ENCODE measurements around the gene CCR2. TPM values are rescaled to one million over a fixed set of nuclear protein-coding genes. Genes with fewer than 3 reads are reported as not detected.
"Not testable (repeated sequence)": the region's sequence is repeated elsewhere in the genome, so short reads cannot be mapped to it uniquely, and the experiment has no call there.

CCR2 gene
- total and polyA plus RNA-seq, 2 donors: 2.4 to 7.3 TPM

- H3K27ac ChIP-seq (ENCODE audit: low read depth in 1 of 2, low read length in 1 of 2): peak overlapping the region; percentile 8 to 48
- peak in 1 of 9 donors; percentile 51 for DNase-seq (ENCODE audit: low read depth in 6 of 9, low spot score in 9 of 9)
- H3K4me1 ChIP-seq (ENCODE audit: control insufficient read depth in 2 of 2, insufficient read depth in 2 of 2, low read length in 2 of 2): peaks cover 3 to 52% of the 10 kb centered on the region in 2 donors
- WGBS: 81% methylated on average over 8 of the region's 8 CpGs
- H3K27me3 ChIP-seq (ENCODE audit: control insufficient read depth in 2 of 2, insufficient read depth in 1 of 2, low read length in 1 of 2): no peaks in the 10 kb centered on the region
- H3K4me3 ChIP-seq (ENCODE audit: low read length in 2 of 2): no peak overlapping the region
- no peaks in the 10 kb centered on the region for H3K9me3 ChIP-seq (ENCODE audit: control insufficient read depth in 2 of 2, insufficient read depth in 1 of 2, low read length in 1 of 2)
- no peaks in the 10 kb centered on the region for H3K36me3 ChIP-seq (ENCODE audit: control insufficient read depth in 2 of 2, insufficient read depth in 2 of 2, low read length in 1 of 2)
These were observed 26.7 kb downstream of the CCR2 start for GRCh38 chr3:46380471-46381221.

- 94% methylated on average over 3 of the region's 3 CpGs for WGBS
- no peak overlapping the region for H3K4me3 ChIP-seq (ENCODE audit: low read length in 2 of 2)
- no peaks in the 10 kb centered on the region for H3K9me3 ChIP-seq (ENCODE audit: control insufficient read depth in 2 of 2, insufficient read depth in 1 of 2, low read length in 1 of 2)
- no peaks in the 10 kb centered on the region for H3K36me3 ChIP-seq (ENCODE audit: control insufficient read depth in 2 of 2, insufficient read depth in 2 of 2, low read length in 1 of 2)
- H3K27ac ChIP-seq (ENCODE audit: low read depth in 1 of 2, low read length in 1 of 2): no peak overlapping the region
- H3K27me3 ChIP-seq (ENCODE audit: control insufficient read depth in 2 of 2, insufficient read depth in 1 of 2, low read length in 1 of 2): no peaks in the 10 kb centered on the region
- peaks cover 3 to 53% of the 10 kb centered on the region in 2 donors for H3K4me1 ChIP-seq (ENCODE audit: control insufficient read depth in 2 of 2, insufficient read depth in 2 of 2, low read length in 2 of 2)
- DNase-seq (ENCODE audit: low read depth in 6 of 9, low spot score in 9 of 9): no peak
These were observed 27.7 kb downstream of the CCR2 start for GRCh38 chr3:46381625-46382024.

- WGBS: 55% methylated on average over 6 of the region's 6 CpGs
- DNase-seq (ENCODE audit: low read depth in 6 of 9, low spot score in 9 of 9): no peak
- Histone ChIP-seq H3K9me3 (ENCODE audit: control insufficient read depth in 2 of 2, insufficient read depth in 1 of 2, low read length in 1 of 2) (peaks cover 0 to 4% of the 10 kb centered on the region in 2 donors), H3K4me1 (ENCODE audit: control insufficient read depth in 2 of 2, insufficient read depth in 2 of 2, low read length in 2 of 2) (peaks cover 3 to 46% of the 10 kb centered on the region in 2 donors), H3K27ac (ENCODE audit: low read depth in 1 of 2, low read length in 1 of 2) (peak overlapping the region in 1 of 2 donors; percentile 26), H3K36me3 (ENCODE audit: control insufficient read depth in 2 of 2, insufficient read depth in 2 of 2, low read length in 1 of 2) (no peaks in the 10 kb centered on the region), H3K27me3 (ENCODE audit: control insufficient read depth in 2 of 2, insufficient read depth in 1 of 2, low read length in 1 of 2) (no peaks in the 10 kb centered on the region), H3K4me3 (ENCODE audit: low read length in 2 of 2) (no peak overlapping the region)
These were observed 29.5 kb downstream of the CCR2 start for GRCh38 chr3:46383211-46383950.

DNA sequence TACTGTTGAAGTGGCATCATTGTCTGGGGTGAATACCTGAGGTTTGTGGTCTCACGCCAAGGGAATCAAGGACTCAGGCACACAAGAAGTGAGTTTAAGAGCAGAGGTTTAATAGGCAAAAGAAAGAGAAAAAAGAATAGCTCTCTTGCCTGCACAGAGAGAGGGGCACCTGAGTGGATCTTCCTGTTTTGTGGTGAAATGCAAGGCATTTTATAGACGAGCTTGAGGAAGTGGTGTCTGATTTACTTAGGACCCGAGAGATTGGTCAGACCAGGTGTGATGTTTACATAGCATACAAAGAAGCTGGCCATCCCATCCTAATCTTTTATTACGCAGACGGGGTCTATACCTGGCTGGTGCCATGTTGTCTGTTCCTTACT is 30.0 kb downstream of the CCR2 start:
- no peak for DNase-seq (ENCODE audit: low read depth in 6 of 9, low spot score in 9 of 9)
- H3K4me1 ChIP-seq (ENCODE audit: control insufficient read depth in 2 of 2, insufficient read depth in 2 of 2, low read length in 2 of 2): peaks cover 3 to 43% of the 10 kb centered on the region in 2 donors
- WGBS: 29% methylated on average over 5 of the region's 5 CpGs
- peaks cover 0 to 4% of the 10 kb centered on the region in 2 donors for H3K9me3 ChIP-seq (ENCODE audit: control insufficient read depth in 2 of 2, insufficient read depth in 1 of 2, low read length in 1 of 2)
- H3K36me3 ChIP-seq (ENCODE audit: control insufficient read depth in 2 of 2, insufficient read depth in 2 of 2, low read length in 1 of 2): no peaks in the 10 kb centered on the region
- peak overlapping the region in 1 of 2 donors; percentile 26 for H3K27ac ChIP-seq (ENCODE audit: low read depth in 1 of 2, low read length in 1 of 2)
- H3K27me3 ChIP-seq (ENCODE audit: control insufficient read depth in 2 of 2, insufficient read depth in 1 of 2, low read length in 1 of 2): no peaks in the 10 kb centered on the region
- no peak overlapping the region for H3K4me3 ChIP-seq (ENCODE audit: low read length in 2 of 2)

- no peak overlapping the region for H3K4me3 ChIP-seq (ENCODE audit: low read length in 2 of 2)
- peaks cover 0 to 31% of the 10 kb centered on the region in 2 donors for H3K4me1 ChIP-seq (ENCODE audit: control insufficient read depth in 2 of 2, insufficient read depth in 2 of 2, low read length in 2 of 2)
- no peaks in the 10 kb centered on the region for H3K27me3 ChIP-seq (ENCODE audit: control insufficient read depth in 2 of 2, insufficient read depth in 1 of 2, low read length in 1 of 2)
- peaks cover 0 to 4% of the 10 kb centered on the region in 2 donors for H3K9me3 ChIP-seq (ENCODE audit: control insufficient read depth in 2 of 2, insufficient read depth in 1 of 2, low read length in 1 of 2)
- peak overlapping the region; percentile 33 to 68 for H3K27ac ChIP-seq (ENCODE audit: low read depth in 1 of 2, low read length in 1 of 2)
- DNase-seq (ENCODE audit: low read depth in 6 of 9, low spot score in 9 of 9): peak in 1 of 9 donors; percentile 62
- WGBS: 9% methylated on average over 4 of the region's 4 CpGs
- H3K36me3 ChIP-seq (ENCODE audit: control insufficient read depth in 2 of 2, insufficient read depth in 2 of 2, low read length in 1 of 2): no peaks in the 10 kb centered on the region
These were observed 32.3 kb downstream of the CCR2 start for GRCh38 chr3:46386205-46386604.

- not testable (repeated sequence) for H3K27ac ChIP-seq (ENCODE audit: low read depth in 1 of 2, low read length in 1 of 2); H3K4me3 ChIP-seq (ENCODE audit: low read length in 2 of 2); H3K36me3 ChIP-seq (ENCODE audit: control insufficient read depth in 2 of 2, insufficient read depth in 2 of 2, low read length in 1 of 2); H3K27me3 ChIP-seq (ENCODE audit: control insufficient read depth in 2 of 2, insufficient read depth in 1 of 2, low read length in 1 of 2); DNase-seq (ENCODE audit: low read depth in 6 of 9, low spot score in 9 of 9); H3K9me3 ChIP-seq (ENCODE audit: control insufficient read depth in 2 of 2, insufficient read depth in 1 of 2, low read length in 1 of 2)
- peaks cover 0 to 21% of the 10 kb centered on the region in 2 donors for H3K4me1 ChIP-seq (ENCODE audit: control insufficient read depth in 2 of 2, insufficient read depth in 2 of 2, low read length in 2 of 2)
- 97% methylated on average over 4 of the region's 4 CpGs for WGBS
These were observed 34.9 kb downstream of the CCR2 start for GRCh38 chr3:46388847-46389246.

DNA sequence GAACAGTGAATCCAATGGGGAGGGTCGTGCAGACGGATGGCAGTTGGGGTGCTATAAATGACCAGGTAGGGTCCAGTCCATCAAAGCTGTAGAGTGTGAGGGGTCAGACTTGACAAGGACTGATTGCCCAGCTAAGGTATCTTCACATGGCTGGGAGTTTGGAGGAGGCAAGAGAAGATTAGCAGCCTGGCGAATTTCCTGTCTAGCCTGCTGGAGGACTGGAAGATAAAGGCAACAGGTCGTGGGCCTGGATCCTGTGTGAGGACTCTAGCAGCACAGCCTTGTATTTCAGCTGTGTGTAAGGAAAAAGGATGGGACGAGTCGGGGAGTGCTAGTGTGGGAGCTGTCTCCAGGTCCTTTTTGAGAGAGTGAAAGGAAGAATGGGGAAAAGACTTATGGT is 35.4 kb downstream of the CCR2 start:
- Histone ChIP-seq H3K4me1 (ENCODE audit: control insufficient read depth in 2 of 2, insufficient read depth in 2 of 2, low read length in 2 of 2) (peaks cover 0 to 16% of the 10 kb centered on the region in 2 donors), H3K9me3 (ENCODE audit: control insufficient read depth in 2 of 2, insufficient read depth in 1 of 2, low read length in 1 of 2) (peaks cover 0 to 4% of the 10 kb centered on the region in 2 donors), H3K27me3 (ENCODE audit: control insufficient read depth in 2 of 2, insufficient read depth in 1 of 2, low read length in 1 of 2) (no peaks in the 10 kb centered on the region), H3K4me3 (ENCODE audit: low read length in 2 of 2) (no peak overlapping the region), H3K27ac (ENCODE audit: low read depth in 1 of 2, low read length in 1 of 2) (no peak overlapping the region), H3K36me3 (ENCODE audit: control insufficient read depth in 2 of 2, insufficient read depth in 2 of 2, low read length in 1 of 2) (no peaks in the 10 kb centered on the region)
- WGBS: 95% methylated on average over 6 of the region's 6 CpGs
- DNase-seq (ENCODE audit: low read depth in 6 of 9, low spot score in 9 of 9): no peak

DNA sequence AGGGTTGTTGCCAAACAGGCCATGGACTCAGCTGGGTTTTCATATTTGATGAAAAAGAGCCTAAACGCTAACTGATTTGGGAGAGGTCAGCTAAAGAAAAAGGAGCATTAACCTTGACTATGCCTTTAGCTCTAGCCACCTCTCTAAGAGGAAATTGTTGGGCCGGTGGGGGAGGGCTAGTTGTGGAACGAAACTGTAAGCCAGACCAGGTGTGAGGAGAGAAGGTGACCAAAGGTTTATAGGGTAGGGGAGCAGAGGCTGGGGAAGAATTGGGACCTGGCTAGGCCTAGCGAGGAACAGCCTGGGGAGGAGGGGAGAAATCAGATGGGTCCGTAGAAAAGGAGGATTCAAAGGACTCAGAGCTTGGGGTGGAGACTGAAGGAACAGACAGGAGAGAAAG is 37.6 kb downstream of the CCR2 start:
- 90% methylated on average over 5 of the region's 5 CpGs for WGBS
- H3K36me3 ChIP-seq (ENCODE audit: control insufficient read depth in 2 of 2, insufficient read depth in 2 of 2, low read length in 1 of 2); DNase-seq (ENCODE audit: low read depth in 6 of 9, low spot score in 9 of 9); H3K9me3 ChIP-seq (ENCODE audit: control insufficient read depth in 2 of 2, insufficient read depth in 1 of 2, low read length in 1 of 2); H3K27ac ChIP-seq (ENCODE audit: low read depth in 1 of 2, low read length in 1 of 2); H3K27me3 ChIP-seq (ENCODE audit: control insufficient read depth in 2 of 2, insufficient read depth in 1 of 2, low read length in 1 of 2); H3K4me1 ChIP-seq (ENCODE audit: control insufficient read depth in 2 of 2, insufficient read depth in 2 of 2, low read length in 2 of 2); H3K4me3 ChIP-seq (ENCODE audit: low read length in 2 of 2): not testable (repeated sequence)

GRCh38 chr3:46393011-46393410 is 39.1 kb downstream of the CCR2 start:
- Histone ChIP-seq H3K27me3 (ENCODE audit: control insufficient read depth in 2 of 2, insufficient read depth in 1 of 2, low read length in 1 of 2) (no peaks in the 10 kb centered on the region), H3K4me1 (ENCODE audit: control insufficient read depth in 2 of 2, insufficient read depth in 2 of 2, low read length in 2 of 2) (peaks cover 0 to 9% of the 10 kb centered on the region in 2 donors), H3K9me3 (ENCODE audit: control insufficient read depth in 2 of 2, insufficient read depth in 1 of 2, low read length in 1 of 2) (no peaks in the 10 kb centered on the region), H3K4me3 (ENCODE audit: low read length in 2 of 2) (no peak overlapping the region), H3K27ac (ENCODE audit: low read depth in 1 of 2, low read length in 1 of 2) (no peak overlapping the region), H3K36me3 (ENCODE audit: control insufficient read depth in 2 of 2, insufficient read depth in 2 of 2, low read length in 1 of 2) (no peaks in the 10 kb centered on the region)
- 95% methylated on average over 2 of the region's 2 CpGs for WGBS
- DNase-seq (ENCODE audit: low read depth in 6 of 9, low spot score in 9 of 9): no peak

Measured in thymus (tissue), 11 donors.